ENCODE data around the gene ELMO1. TPM values are rescaled to one million over a fixed set of nuclear protein-coding genes. Genes with fewer than 3 reads are reported as not detected.

The ELMO1 gene
- total RNA-seq, 1 donor from 2014 or later = 112 TPM

GRCh38 chr7:37097983-37098382 is 350.7 kb downstream of the ELMO1 start:
- DNase-seq (ENCODE audit: low spot score) = no peak
- H3K36me3 Mint-ChIP-seq (ENCODE audit: low read depth) = peaks cover 59% of the 10 kb centered on the region
- peaks cover 3% of the 10 kb centered on the region for H3K9me3 Mint-ChIP-seq
- no peaks in the 10 kb centered on the region for H3K27me3 Mint-ChIP-seq (ENCODE audit: low read depth)
- peaks cover 19% of the 10 kb centered on the region for H3K4me1 Mint-ChIP-seq (ENCODE audit: low read depth)
- intact Hi-C loops (cut with micrococcal nuclease) = no loop called here
- H3K27ac Mint-ChIP-seq = no peak overlapping the region
- H3K4me3 Mint-ChIP-seq (ENCODE audit: low read depth) = no peak overlapping the region

GRCh38 chr7:37097276-37097675 is 351.4 kb downstream of the ELMO1 start:
- H3K27ac Mint-ChIP-seq = no peak overlapping the region
- peaks cover 25% of the 10 kb centered on the region for H3K4me1 Mint-ChIP-seq (ENCODE audit: low read depth)
- H3K9me3 Mint-ChIP-seq = peaks cover 8% of the 10 kb centered on the region
- no peak overlapping the region for H3K4me3 Mint-ChIP-seq (ENCODE audit: low read depth)
- DNase-seq (ENCODE audit: low spot score) = no peak
- intact Hi-C loops (cut with micrococcal nuclease) = no loop called here
- H3K36me3 Mint-ChIP-seq (ENCODE audit: low read depth) = peaks cover 66% of the 10 kb centered on the region
- no peaks in the 10 kb centered on the region for H3K27me3 Mint-ChIP-seq (ENCODE audit: low read depth)

- no peak for DNase-seq (ENCODE audit: low spot score)
- Mint-ChIP-seq H3K27ac (no peak overlapping the region), H3K27me3 (ENCODE audit: low read depth) (no peaks in the 10 kb centered on the region), H3K4me3 (ENCODE audit: low read depth) (no peak overlapping the region), H3K36me3 (ENCODE audit: low read depth) (peaks cover 68% of the 10 kb centered on the region), H3K4me1 (ENCODE audit: low read depth) (peaks cover 25% of the 10 kb centered on the region), H3K9me3 (peaks cover 16% of the 10 kb centered on the region)
- intact Hi-C loops (cut with micrococcal nuclease) = no loop called here
These were observed 352.3 kb downstream of the ELMO1 start for GRCh38 chr7:37096341-37096740.

GRCh38 chr7:37095122-37095521 is 353.5 kb downstream of the ELMO1 start:
- peaks cover 21% of the 10 kb centered on the region for H3K4me1 Mint-ChIP-seq (ENCODE audit: low read depth)
- H3K36me3 Mint-ChIP-seq (ENCODE audit: low read depth) = peaks cover 68% of the 10 kb centered on the region
- peaks cover 16% of the 10 kb centered on the region for H3K9me3 Mint-ChIP-seq
- H3K27ac Mint-ChIP-seq = no peak overlapping the region
- intact Hi-C loops (cut with micrococcal nuclease) = no loop called here
- no peaks in the 10 kb centered on the region for H3K27me3 Mint-ChIP-seq (ENCODE audit: low read depth)
- DNase-seq (ENCODE audit: low spot score) = no peak
- no peak overlapping the region for H3K4me3 Mint-ChIP-seq (ENCODE audit: low read depth)

GRCh38 chr7:37093257-37093656 is 355.4 kb downstream of the ELMO1 start:
- no peak overlapping the region for H3K27ac Mint-ChIP-seq
- no peaks in the 10 kb centered on the region for H3K27me3 Mint-ChIP-seq (ENCODE audit: low read depth)
- peaks cover 16% of the 10 kb centered on the region for H3K9me3 Mint-ChIP-seq
- no peak overlapping the region for H3K4me3 Mint-ChIP-seq (ENCODE audit: low read depth)
- peaks cover 26% of the 10 kb centered on the region for H3K4me1 Mint-ChIP-seq (ENCODE audit: low read depth)
- intact Hi-C loops (cut with micrococcal nuclease) = no loop called here
- no peak for DNase-seq (ENCODE audit: low spot score)
- H3K36me3 Mint-ChIP-seq (ENCODE audit: low read depth) = peaks cover 73% of the 10 kb centered on the region

- H3K4me3 Mint-ChIP-seq (ENCODE audit: low read depth) = no peak overlapping the region
- H3K4me1 Mint-ChIP-seq (ENCODE audit: low read depth) = peaks cover 23% of the 10 kb centered on the region
- H3K27ac Mint-ChIP-seq = peak overlapping the region; percentile 30
- intact Hi-C loops (cut with micrococcal nuclease) = no loop called here
- DNase-seq (ENCODE audit: low spot score) = no peak
- peaks cover 16% of the 10 kb centered on the region for H3K9me3 Mint-ChIP-seq
- peaks cover 75% of the 10 kb centered on the region for H3K36me3 Mint-ChIP-seq (ENCODE audit: low read depth)
- H3K27me3 Mint-ChIP-seq (ENCODE audit: low read depth) = no peaks in the 10 kb centered on the region
These were observed 356.1 kb downstream of the ELMO1 start for GRCh38 chr7:37092548-37092947.

- peaks cover 16% of the 10 kb centered on the region for H3K9me3 Mint-ChIP-seq
- peaks cover 70% of the 10 kb centered on the region for H3K36me3 Mint-ChIP-seq (ENCODE audit: low read depth)
- no peaks in the 10 kb centered on the region for H3K27me3 Mint-ChIP-seq (ENCODE audit: low read depth)
- no peak overlapping the region for H3K27ac Mint-ChIP-seq
- no peak for DNase-seq (ENCODE audit: low spot score)
- intact Hi-C loops (cut with micrococcal nuclease) = no loop called here
- H3K4me3 Mint-ChIP-seq (ENCODE audit: low read depth) = no peak overlapping the region
- peaks cover 31% of the 10 kb centered on the region for H3K4me1 Mint-ChIP-seq (ENCODE audit: low read depth)
These were observed 358.7 kb downstream of the ELMO1 start for GRCh38 chr7:37089972-37090371.

- Mint-ChIP-seq H3K9me3 (no peaks in the 10 kb centered on the region), H3K4me1 (ENCODE audit: low read depth) (peaks cover 27% of the 10 kb centered on the region), H3K36me3 (ENCODE audit: low read depth) (peaks cover 51% of the 10 kb centered on the region), H3K4me3 (ENCODE audit: low read depth) (no peak overlapping the region), H3K27ac (no peak overlapping the region), H3K27me3 (ENCODE audit: low read depth) (no peaks in the 10 kb centered on the region)
- intact Hi-C loops (cut with micrococcal nuclease) = no loop called here
- no peak for DNase-seq (ENCODE audit: low spot score)
These were observed 363.1 kb downstream of the ELMO1 start for GRCh38 chr7:37085600-37085999.

GRCh38 chr7:37084303-37084702 is 364.4 kb downstream of the ELMO1 start:
- Mint-ChIP-seq H3K27ac (no peak overlapping the region), H3K9me3 (no peaks in the 10 kb centered on the region), H3K36me3 (ENCODE audit: low read depth) (peaks cover 56% of the 10 kb centered on the region), H3K4me1 (ENCODE audit: low read depth) (peaks cover 24% of the 10 kb centered on the region), H3K27me3 (ENCODE audit: low read depth) (no peaks in the 10 kb centered on the region), H3K4me3 (ENCODE audit: low read depth) (no peak overlapping the region)
- no peak for DNase-seq (ENCODE audit: low spot score)
- intact Hi-C loops (cut with micrococcal nuclease) = no loop called here

- H3K4me3 Mint-ChIP-seq (ENCODE audit: low read depth) = no peak overlapping the region
- intact Hi-C loops (cut with micrococcal nuclease) = no loop called here
- DNase-seq (ENCODE audit: low spot score) = no peak
- H3K4me1 Mint-ChIP-seq (ENCODE audit: low read depth) = peaks cover 21% of the 10 kb centered on the region
- H3K36me3 Mint-ChIP-seq (ENCODE audit: low read depth) = peaks cover 52% of the 10 kb centered on the region
- no peaks in the 10 kb centered on the region for H3K9me3 Mint-ChIP-seq
- no peaks in the 10 kb centered on the region for H3K27me3 Mint-ChIP-seq (ENCODE audit: low read depth)
- H3K27ac Mint-ChIP-seq = no peak overlapping the region
These were observed 365.2 kb downstream of the ELMO1 start for GRCh38 chr7:37083311-37084096.

- no peak for DNase-seq (ENCODE audit: low spot score)
- Mint-ChIP-seq H3K4me1 (ENCODE audit: low read depth) (peaks cover 17% of the 10 kb centered on the region), H3K27me3 (ENCODE audit: low read depth) (no peaks in the 10 kb centered on the region), H3K36me3 (ENCODE audit: low read depth) (peaks cover 42% of the 10 kb centered on the region), H3K9me3 (no peaks in the 10 kb centered on the region), H3K27ac (no peak overlapping the region), H3K4me3 (ENCODE audit: low read depth) (no peak overlapping the region)
- intact Hi-C loops (cut with micrococcal nuclease) = no loop called here
These were observed 367.2 kb downstream of the ELMO1 start for GRCh38 chr7:37081436-37081835.

- no peaks in the 10 kb centered on the region for H3K9me3 Mint-ChIP-seq
- H3K4me1 Mint-ChIP-seq (ENCODE audit: low read depth) = peaks cover 13% of the 10 kb centered on the region
- no peak overlapping the region for H3K27ac Mint-ChIP-seq
- no peak overlapping the region for H3K4me3 Mint-ChIP-seq (ENCODE audit: low read depth)
- intact Hi-C loops (cut with micrococcal nuclease) = no loop called here
- H3K27me3 Mint-ChIP-seq (ENCODE audit: low read depth) = no peaks in the 10 kb centered on the region
- DNase-seq (ENCODE audit: low spot score) = no peak
- H3K36me3 Mint-ChIP-seq (ENCODE audit: low read depth) = peaks cover 34% of the 10 kb centered on the region
These were observed 369.2 kb downstream of the ELMO1 start for GRCh38 chr7:37079420-37079819.

GRCh38 chr7:37076668-37077067 is 372.0 kb downstream of the ELMO1 start:
- no peak overlapping the region for H3K27ac Mint-ChIP-seq
- peaks cover 15% of the 10 kb centered on the region for H3K4me1 Mint-ChIP-seq (ENCODE audit: low read depth)
- H3K4me3 Mint-ChIP-seq (ENCODE audit: low read depth) = no peak overlapping the region
- no peaks in the 10 kb centered on the region for H3K9me3 Mint-ChIP-seq
- DNase-seq (ENCODE audit: low spot score) = no peak
- no peaks in the 10 kb centered on the region for H3K27me3 Mint-ChIP-seq (ENCODE audit: low read depth)
- H3K36me3 Mint-ChIP-seq (ENCODE audit: low read depth) = peaks cover 31% of the 10 kb centered on the region
- intact Hi-C loops (cut with micrococcal nuclease) = no loop called here
